Renal pelvis (tissue), 12 donors: ENCODE measurements around the gene ZNF316. TPM values are rescaled to one million over a fixed set of nuclear protein-coding genes. Genes with fewer than 3 reads are reported as not detected.

Experiments used
- DNase-seq: peaks from one replicate; pipeline ENCODE4 v3.0.0-alpha.2; 2013
- long read RNA-seq, 16 experiments: transcript quantifications; one replicate each; lab custom pipeline, GENCODE V29; 2026
- polyA plus RNA-seq, 3 donors: library from polyadenylated mRNA; unstranded; fragments of 120-200 nt; gene quantifications; one replicate each; pipeline ENCODE4 v1.2.1, GENCODE V29; 2013; ENCODE audit not compliant: insufficient read length in 3 of 3

ZNF316 gene
- 10 to 100 TPM; 45.1 to 58.2 (median 54.4) TPM for polyA plus RNA-seq
- long read RNA-seq, donor 1, full-length matches to known transcripts: 5 of 5 reads
- long read RNA-seq, donor 1, partial matches to known transcripts: 0 of 5 reads
- long read RNA-seq, donor 1, other reads (novel, unspliced or antisense): 0 of 5 reads
- long read RNA-seq, donor 2, full-length matches to known transcripts: 3 of 3 reads
- long read RNA-seq, donor 2, partial matches to known transcripts: 0 of 3 reads
- long read RNA-seq, donor 2, other reads (novel, unspliced or antisense): 0 of 3 reads
- long read RNA-seq, donor 3: 0 reads
- long read RNA-seq, donor 4, full-length matches to known transcripts: 1 of 1 reads
- long read RNA-seq, donor 4, partial matches to known transcripts: 0 of 1 reads
- long read RNA-seq, donor 4, other reads (novel, unspliced or antisense): 0 of 1 reads
- long read RNA-seq, donor 5, full-length matches to known transcripts: 1 of 1 reads
- long read RNA-seq, donor 5, partial matches to known transcripts: 0 of 1 reads
- long read RNA-seq, donor 5, other reads (novel, unspliced or antisense): 0 of 1 reads
- long read RNA-seq, donor 6, partial matches to known transcripts: 6 of 7 reads
- long read RNA-seq, donor 6, other reads (novel, unspliced or antisense): 0 of 7 reads
- long read RNA-seq, donor 7, full-length matches to known transcripts: 3 of 3 reads
- long read RNA-seq, donor 7, partial matches to known transcripts: 0 of 3 reads
- long read RNA-seq, donor 7, other reads (novel, unspliced or antisense): 0 of 3 reads
- long read RNA-seq, donor 8, partial matches to known transcripts: 23 of 23 reads
- long read RNA-seq, donor 8, other reads (novel, unspliced or antisense): 0 of 23 reads
- long read RNA-seq, donor 9, full-length matches to known transcripts: 2 of 2 reads
- long read RNA-seq, donor 9, partial matches to known transcripts: 0 of 2 reads
- long read RNA-seq, donor 9, other reads (novel, unspliced or antisense): 0 of 2 reads
- long read RNA-seq, donor 10, full-length matches to known transcripts: 4 of 4 reads
- long read RNA-seq, donor 10, partial matches to known transcripts: 0 of 4 reads
- long read RNA-seq, donor 10, other reads (novel, unspliced or antisense): 0 of 4 reads
- long read RNA-seq, donor 11, full-length matches to known transcripts: 1 of 1 reads
- long read RNA-seq, donor 11, partial matches to known transcripts: 0 of 1 reads
- long read RNA-seq, donor 11, other reads (novel, unspliced or antisense): 0 of 1 reads
- long read RNA-seq, donor 12, full-length matches to known transcripts: 3 of 3 reads
- long read RNA-seq, donor 12, partial matches to known transcripts: 0 of 3 reads
- long read RNA-seq, donor 12, other reads (novel, unspliced or antisense): 0 of 3 reads
- long read RNA-seq, donor 13, partial matches to known transcripts: 0 of 1 reads
- long read RNA-seq, donor 13, other reads (novel, unspliced or antisense): 0 of 1 reads
- long read RNA-seq, donor 14: 0 reads
- long read RNA-seq, donor 15: 0 reads
- long read RNA-seq, donor 16, full-length matches to known transcripts: 1 of 1 reads
- long read RNA-seq, donor 16, partial matches to known transcripts: 0 of 1 reads
- long read RNA-seq, donor 16, other reads (novel, unspliced or antisense): 0 of 1 reads

DNA sequence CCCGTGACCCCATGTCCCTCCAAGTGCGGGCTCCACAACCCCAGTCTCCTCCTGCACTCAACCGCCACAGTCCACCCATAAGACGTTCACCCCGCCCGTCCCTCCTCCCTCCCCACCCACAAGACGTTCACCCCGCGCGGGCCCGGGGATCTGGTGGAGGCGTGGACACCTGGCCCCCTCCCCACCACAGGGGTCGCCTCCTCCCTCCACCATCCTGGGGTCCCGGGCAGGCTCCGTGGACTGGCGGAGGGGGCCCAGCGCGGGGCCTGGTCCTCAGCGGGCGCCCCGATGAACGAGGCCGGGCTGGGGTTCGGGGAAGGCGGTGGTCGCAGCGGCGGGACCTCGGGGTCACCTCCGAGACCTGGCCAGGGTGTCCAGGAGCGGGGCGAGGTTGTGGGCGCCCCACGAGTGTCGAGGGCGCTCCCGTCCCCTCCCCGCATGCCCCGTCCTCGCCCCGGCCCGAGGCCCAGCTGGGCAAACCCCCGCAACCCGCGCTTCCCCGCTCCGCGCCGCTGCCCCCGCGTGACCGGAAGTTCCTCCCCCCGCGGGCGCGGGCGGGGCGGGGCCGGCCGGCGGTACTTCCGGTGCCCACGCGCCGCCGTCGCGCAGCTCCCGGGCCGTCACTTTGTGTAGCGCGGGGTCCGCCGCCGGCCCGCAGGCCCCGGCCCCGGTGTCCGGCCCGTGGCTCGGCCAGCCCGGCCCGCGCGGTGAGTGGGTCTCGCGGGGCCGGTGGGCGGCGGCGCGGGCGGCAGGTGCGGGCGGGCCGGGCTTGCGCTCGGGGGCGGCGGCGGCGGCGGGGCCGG is at the start of gene ZNF316:
TSS of gene ZNF316 (plus strand) at position 578 of the 803 bp plus-strand sequence. CDS start 5,092 bp downstream, outside the sequence.
- DNase-seq: peak; percentile 49

- DNase-seq: no peak
Observed at GRCh38 chr7:6588566-6588965, 48.6 kb upstream of the ZNF316 start.

DNA sequence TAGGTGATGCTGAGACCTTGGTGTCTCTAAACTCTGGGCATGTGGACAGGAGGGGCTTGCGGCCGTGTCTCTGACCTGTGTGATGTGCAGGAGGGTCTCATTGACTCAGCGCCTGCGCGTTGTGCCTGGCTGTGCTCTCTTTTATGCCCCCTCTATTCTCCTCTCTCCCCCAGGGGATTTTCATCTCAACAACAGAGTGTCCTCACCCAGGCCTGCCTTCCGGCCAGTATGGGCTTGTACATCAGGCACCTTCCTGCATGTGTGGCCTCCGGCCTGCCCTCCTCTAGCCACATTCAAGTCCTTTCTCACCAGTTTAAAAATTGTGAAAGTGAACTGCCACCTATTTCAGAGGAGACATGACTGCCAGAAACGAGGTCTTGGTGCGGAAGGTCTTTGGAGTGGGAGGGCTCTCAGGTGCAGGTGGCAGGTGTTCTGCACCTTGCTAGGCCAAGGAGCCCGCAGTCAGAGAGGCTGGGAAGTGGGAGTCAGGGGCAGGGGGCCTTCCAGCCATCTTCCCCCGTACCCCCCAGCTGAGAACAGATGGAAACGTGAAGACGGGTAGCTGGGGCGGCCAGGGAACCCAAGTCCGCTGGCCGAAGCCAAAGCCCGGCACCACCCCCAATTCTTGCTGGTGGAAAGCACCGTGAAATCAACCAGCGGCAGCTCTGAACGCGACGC is 47.8 kb upstream of the ZNF316 start:
- no peak for DNase-seq

DNA sequence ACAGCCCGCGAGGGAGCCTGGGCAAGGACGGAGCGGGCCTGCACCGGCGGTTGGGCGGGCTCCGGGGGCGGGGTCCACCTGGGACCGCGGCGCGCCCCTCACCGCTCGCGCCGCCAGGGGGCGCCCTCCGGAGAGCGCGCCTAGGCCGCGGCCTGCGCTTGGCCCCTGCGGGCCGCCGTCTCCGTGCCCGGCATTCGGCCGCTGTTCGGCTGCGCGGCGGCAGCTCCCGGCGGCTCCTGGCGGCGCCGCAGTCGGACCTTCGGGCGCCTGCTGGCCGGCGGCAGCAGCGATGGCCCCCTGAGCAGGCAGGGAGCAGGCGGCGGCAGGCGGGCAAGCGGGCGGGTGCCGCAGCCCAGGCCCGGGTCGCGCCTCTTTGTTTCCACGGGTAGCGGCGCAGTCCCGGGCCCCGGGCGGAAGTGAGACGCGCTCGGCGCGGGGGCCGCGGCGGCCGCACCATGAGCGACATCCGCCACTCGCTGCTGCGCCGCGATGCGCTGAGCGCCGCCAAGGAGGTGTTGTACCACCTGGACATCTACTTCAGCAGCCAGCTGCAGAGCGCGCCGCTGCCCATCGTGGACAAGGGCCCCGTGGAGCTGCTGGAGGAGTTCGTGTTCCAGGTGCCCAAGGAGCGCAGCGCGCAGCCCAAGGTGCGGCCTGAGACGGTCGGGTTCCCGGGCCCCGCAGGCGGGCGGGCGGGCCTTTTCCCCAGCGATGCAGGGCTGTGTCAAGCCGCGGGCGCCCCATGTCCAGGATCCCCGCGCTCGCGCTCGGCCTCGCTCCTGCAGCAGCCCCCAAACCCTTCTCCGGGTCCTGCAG is 47.1 kb upstream of the ZNF316 start, which contains the start of gene INTS15:
TSS of gene INTS15 (plus strand) at position 193 of the 816 bp plus-strand sequence. CDS start at position 456, 263 bp downstream.
- DNase-seq: peak; percentile 83

- DNase-seq: no peak
Observed at GRCh38 chr7:6590645-6591110, 46.4 kb upstream of the ZNF316 start.

DNA sequence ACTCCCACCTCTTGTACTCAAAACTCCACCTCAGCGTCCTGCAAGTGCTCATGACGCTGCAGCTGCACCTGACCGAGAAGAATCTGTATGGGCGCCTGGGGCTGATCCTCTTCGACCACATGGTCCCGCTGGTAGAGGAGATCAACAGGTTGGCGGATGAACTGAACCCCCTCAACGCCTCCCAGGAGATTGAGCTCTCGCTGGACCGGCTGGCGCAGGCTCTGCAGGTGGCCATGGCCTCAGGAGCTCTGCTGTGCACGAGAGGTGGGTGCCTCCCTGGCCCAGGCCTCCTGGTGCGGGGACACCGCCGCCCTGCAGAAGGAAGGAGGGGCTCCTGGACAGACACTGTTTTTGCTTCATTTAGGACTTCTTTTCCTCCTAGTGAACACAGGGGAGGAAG is 37.0 kb upstream of the ZNF316 start:
- no peak for DNase-seq

GRCh38 chr7:6604458-6604857 is 32.7 kb upstream of the ZNF316 start:
- DNase-seq: no peak

DNA sequence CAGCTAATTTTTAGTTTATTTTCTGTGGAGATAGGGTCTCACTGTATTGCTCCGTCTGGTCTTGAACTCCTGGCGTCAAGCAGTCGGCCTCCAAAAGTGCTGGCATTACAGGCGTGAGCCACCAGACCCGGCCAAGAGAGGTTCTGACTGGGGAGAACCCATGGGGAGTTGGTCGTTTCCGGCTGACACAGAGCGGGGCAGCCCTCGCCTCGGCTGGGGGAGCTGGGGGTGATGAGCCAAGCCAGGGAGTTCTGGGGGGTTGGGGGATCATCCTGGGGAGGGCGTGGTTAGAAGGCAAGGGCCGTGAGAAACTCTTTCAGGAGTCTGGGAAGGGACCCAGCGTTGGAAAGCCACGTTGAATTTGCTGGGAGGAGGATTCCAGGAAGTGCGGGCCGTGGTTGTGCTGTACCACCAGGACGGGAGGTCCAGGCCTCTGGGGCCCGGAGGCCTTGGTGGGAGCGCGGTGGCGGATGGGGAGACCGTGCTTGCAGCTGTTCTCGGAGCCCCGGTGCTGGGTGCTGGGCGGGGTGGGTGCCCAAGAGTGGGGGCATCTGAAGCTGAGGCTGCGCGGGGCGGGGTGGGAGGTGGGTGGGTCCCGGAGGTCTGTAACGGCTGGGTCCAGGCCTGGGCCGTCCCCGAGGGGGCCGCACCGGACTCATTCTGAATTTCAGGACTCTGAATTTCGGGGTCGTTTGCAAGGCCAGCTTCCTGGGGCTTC is 30.1 kb upstream of the ZNF316 start:
- DNase-seq: no peak

DNA sequence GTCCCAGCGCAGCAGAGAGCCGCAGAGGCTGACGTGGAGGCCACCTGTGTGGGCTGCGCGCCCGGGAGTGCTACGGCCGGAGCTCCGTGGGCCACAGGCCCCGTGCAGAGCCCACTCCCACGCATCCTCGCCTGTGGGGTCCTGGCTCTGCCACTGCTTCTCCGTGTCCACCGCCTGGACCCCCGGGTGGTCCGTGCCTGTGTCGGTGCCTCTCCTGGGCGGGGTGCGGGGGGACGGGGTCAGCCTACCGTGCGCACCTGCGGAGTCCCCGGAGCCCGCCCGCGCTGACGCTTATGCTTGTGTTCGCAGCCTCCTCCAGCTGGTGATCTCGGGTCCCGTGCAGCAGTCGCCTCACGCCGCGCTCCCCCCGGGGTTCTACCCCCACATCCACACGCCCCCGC is 29.5 kb upstream of the ZNF316 start:
- no peak for DNase-seq

- DNase-seq: no peak
Observed at GRCh38 chr7:6608081-6608480, 29.0 kb upstream of the ZNF316 start.

DNA sequence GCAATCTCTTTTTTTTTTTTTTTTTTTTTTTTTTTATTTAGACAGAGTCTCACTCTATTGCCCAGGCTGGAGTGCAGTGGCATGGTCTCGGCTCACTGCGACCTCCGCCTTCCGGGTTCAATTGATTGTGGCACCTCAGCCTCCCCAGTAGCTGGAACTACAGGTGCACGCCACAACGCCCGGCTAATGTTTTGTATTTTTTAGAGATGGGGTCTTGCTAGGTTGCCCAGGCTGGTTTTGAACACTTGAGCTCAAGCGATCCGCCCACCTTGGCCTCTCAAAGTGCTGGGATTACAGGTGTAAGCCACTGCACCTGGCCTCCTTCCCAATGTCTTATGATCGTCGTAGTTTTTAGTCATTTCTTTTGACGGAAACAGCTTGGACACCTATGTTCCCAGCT is 28.3 kb upstream of the ZNF316 start:
- no peak for DNase-seq

DNA sequence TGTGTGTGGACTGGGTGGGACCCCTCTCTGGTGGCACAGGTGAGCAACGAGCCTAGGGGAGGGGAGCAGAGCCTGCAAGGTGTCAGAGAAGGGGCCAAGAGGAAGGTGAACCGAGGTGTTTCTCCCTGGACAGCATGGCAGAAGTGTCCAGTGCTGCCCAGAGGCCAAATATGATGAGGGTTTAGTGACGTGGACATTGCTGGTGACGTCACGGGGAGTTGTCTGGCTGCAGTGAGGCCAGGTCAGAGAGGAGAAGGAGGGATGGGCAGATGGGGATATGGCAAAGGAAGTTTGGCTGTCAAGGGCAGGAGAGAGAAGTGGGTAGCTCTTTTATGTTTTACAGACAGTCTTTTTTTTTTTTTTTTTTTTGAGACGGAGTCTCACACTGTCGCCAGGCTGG is 24.3 kb upstream of the ZNF316 start:
- DNase-seq: no peak

GRCh38 chr7:6613706-6614105 is 23.4 kb upstream of the ZNF316 start:
- DNase-seq: no peak

DNA sequence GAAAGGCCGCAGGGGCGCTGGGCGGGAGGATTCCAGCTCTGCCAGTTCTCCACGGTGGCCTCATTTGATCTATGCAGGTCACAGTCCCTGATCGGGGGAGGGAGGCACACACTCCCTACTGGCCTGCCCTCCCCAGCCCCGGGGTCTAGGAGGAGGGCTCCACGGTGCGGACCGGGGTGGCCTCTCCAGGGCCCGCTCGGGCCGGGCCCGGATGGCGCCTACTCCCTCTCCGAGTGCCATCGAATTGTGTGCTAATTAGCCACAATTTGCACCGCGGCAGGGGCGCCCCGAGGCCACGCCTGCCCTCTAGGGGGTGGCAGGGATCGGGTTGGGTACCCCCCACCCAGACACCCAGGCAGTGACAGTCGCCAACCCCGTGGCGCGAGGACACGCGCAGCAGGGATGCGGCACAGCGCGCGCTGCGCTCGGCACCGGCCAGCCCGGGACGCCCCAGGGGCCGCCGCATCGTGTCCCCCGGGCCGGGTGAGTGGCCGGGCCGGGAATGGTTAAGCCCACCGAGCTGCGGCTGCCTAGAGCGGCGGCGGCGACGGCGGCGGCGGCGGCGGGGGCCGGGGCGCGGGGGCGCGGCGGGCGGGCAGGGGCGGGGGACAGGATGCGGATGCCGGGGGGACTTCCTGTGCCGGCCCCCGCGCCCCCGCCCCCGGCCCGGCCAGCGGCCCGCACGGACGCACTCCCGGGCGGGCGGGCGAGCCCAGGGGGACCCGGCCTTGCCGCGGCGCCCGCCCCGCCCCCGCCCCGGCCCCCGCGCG is 22.0 kb upstream of the ZNF316 start, which contains the start of gene ZNF853:
TSS of gene ZNF853 (plus strand) at position 658 of the 770 bp plus-strand sequence. CDS start 565 bp downstream, outside the sequence.
- no peak for DNase-seq

DNA sequence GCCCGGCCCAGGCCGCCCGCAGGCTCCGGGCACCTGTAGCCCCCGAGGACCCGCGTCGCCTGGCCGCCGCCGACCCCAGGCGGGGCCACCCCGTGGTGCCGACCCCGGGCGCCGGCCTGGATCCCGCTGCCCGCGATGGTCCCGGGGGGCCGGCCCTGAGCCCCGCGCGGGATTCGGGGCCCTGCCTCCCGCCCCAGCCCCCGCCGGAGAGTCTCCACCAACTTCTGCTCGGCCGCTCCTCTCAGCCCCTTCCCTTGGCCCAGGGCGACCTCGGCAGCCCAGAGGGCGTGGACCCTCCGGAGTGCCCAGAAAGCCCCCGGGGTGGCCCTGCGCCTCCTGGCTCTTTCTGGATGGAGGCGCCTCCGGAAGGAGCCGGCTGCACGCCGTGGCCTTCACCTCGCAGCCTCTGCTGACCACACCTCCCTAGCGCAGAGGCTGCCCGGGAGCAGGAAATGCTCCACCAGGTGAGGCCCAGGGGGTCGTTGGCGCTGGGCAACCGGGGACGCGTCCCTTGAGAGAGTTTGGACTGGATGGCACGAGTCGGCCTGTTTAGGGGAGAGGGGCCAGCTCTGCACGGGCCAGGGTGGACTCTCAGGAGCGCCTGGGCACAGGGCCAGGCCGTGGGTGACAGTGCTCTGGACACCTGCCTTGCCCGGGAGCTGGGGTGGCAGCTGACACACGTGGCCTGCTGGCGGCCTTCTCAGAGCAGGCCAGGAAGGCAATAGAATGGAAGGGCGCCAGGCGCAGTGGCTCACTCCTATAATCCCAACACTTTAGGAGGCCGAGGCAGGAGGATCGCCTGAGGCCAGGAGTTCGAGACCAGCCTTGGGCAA is 21.2 kb upstream of the ZNF316 start:
- DNase-seq: no peak
